Endodermal cell (in vitro differentiated cells): Measurements from ENCODE around the gene PPP2R5B. TPM values are rescaled to one million over a fixed set of nuclear protein-coding genes. Genes with fewer than 3 reads are reported as not detected.

Experiments
- DNase-seq: peaks from one replicate; pipeline ENCODE4 v3.0.0-alpha.2; 2017
- H3K27ac ChIP-seq: 2 replicates; pipeline ENCODE4 v1.5.1; 2013; ENCODE audit warnings: mild to moderate bottlenecking, low read depth, low read length, moderate library complexity
- H3K27me3 ChIP-seq: 2 replicates; pipeline ENCODE4 v1.6.1; 2013; ENCODE audit warnings: mild to moderate bottlenecking, low read length, moderate library complexity; ENCODE audit not compliant: insufficient read depth, control insufficient read depth, poor library complexity, severe bottlenecking
- H3K36me3 ChIP-seq: 2 replicates; pipeline ENCODE4 v1.7.0; 2013; ENCODE audit warnings: mild to moderate bottlenecking, low read length, moderate library complexity; ENCODE audit not compliant: control insufficient read depth, insufficient read depth
- H3K4me1 ChIP-seq: one replicate; pipeline ENCODE4 v1.7.0; 2013; ENCODE audit warnings: low read length; ENCODE audit not compliant: control insufficient read depth, insufficient read depth
- H3K4me3 ChIP-seq: 2 replicates; pipeline ENCODE4 v1.5.1; 2013; ENCODE audit warnings: mild to moderate bottlenecking, low read length, moderate library complexity
- H3K9ac ChIP-seq: 2 replicates; pipeline ENCODE4 v1.6.1; 2013; ENCODE audit warnings: mild to moderate bottlenecking, low read length, moderate library complexity; ENCODE audit not compliant: poor library complexity, severe bottlenecking; ENCODE audit errors: extremely low read depth
- H3K9me3 ChIP-seq: 2 replicates; pipeline ENCODE4 v1.6.1; 2013; ENCODE audit warnings: mild to moderate bottlenecking, low read length, moderate library complexity; ENCODE audit not compliant: control insufficient read depth
- H3K27ac Mint-ChIP-seq: 2 replicates; pipeline ENCODE4 v1.8.0; 2020; ENCODE audit warnings: mixed read lengths
- H3K27me3 Mint-ChIP-seq: 2 replicates; pipeline ENCODE4 v1.8.0; 2021; ENCODE audit warnings: mild to moderate bottlenecking, mixed read lengths; ENCODE audit not compliant: insufficient read depth
- H3K36me3 Mint-ChIP-seq: 2 replicates; pipeline ENCODE4 v1.8.0; 2020; ENCODE audit warnings: low read depth, mixed read lengths
- H3K4me1 Mint-ChIP-seq: 2 replicates; pipeline ENCODE4 v1.8.0; 2020; ENCODE audit warnings: mixed read lengths
- H3K4me3 Mint-ChIP-seq: 2 replicates; pipeline ENCODE4 v1.8.0; 2020; ENCODE audit warnings: mild to moderate bottlenecking, moderate library complexity, mixed read lengths
- H3K9me3 Mint-ChIP-seq: 2 replicates; pipeline ENCODE4 v1.8.0; 2020; ENCODE audit warnings: mild to moderate bottlenecking, mixed read lengths
- WGBS, 2 experiments: methylation state at CpG; one replicate each; pipeline versions ENCODE4 v1.1.5 to v1.1.7; 2013; ENCODE audit warnings: missing lambda C conversion rate in 2 of 2, mixed read lengths in 1 of 2; ENCODE audit not compliant: insufficient coverage in 1 of 2, insufficient read length in 1 of 2; 5-methylcytosine and 5-hydroxymethylcytosine counted together
- total RNA-seq, 2 donors: library from RNA; stranded (reverse); fragmentation: NEBNext Ultra II Directional in 1 of 2; extraction: Animal tissue kit (Norgen Biotek cat#: 25700) in 1 of 2; gene quantifications; 2 replicates in 1 of 2; 3 replicates in 1 of 2; pipeline ENCODE4 v1.2.1, GENCODE V29; 2021
- TF ChIP-seq, protein P1 (sequence below): fragments of 200-600 bp; sonication (generic); conservative IDR thresholded peaks from 2 replicates; pipeline ENCODE4 v1.5.0; 2021; ENCODE audit warnings: antibody characterized with exemption, mild to moderate bottlenecking

The PPP2R5B gene
- total RNA-seq, 2 donors from 2014 or later = 2.8 to 3.3 TPM

DNA sequence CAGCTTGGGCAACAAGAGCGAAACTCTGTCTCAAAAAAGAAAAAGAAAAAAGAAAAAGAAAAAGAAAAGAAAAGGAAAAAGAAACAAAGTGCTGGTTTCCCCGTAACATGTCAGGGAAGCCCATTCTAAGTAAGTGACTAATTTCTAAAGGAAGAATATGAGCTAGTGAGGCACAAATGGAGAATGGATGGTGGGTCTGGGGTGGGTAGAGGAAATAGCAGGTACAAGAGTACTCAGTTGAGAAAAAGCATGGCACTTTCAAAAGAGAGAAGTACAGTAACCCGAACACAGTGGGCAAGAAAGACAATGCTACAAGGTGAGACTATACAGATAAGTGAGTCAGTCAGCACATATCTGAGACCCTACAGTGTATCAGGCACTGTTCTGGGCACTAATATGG, 42.9 kb downstream of the PPP2R5B start:
- Histone ChIP-seq H3K4me1 (no peaks in the 10 kb centered on the region), H3K9me3 (no peaks in the 10 kb centered on the region), H3K9ac (no peak overlapping the region), H3K27ac (no peak overlapping the region), H3K27me3 (no peaks in the 10 kb centered on the region), H3K36me3 (no peaks in the 10 kb centered on the region), H3K4me3 (no peak overlapping the region)
- TF ChIP-seq, protein P1, sequence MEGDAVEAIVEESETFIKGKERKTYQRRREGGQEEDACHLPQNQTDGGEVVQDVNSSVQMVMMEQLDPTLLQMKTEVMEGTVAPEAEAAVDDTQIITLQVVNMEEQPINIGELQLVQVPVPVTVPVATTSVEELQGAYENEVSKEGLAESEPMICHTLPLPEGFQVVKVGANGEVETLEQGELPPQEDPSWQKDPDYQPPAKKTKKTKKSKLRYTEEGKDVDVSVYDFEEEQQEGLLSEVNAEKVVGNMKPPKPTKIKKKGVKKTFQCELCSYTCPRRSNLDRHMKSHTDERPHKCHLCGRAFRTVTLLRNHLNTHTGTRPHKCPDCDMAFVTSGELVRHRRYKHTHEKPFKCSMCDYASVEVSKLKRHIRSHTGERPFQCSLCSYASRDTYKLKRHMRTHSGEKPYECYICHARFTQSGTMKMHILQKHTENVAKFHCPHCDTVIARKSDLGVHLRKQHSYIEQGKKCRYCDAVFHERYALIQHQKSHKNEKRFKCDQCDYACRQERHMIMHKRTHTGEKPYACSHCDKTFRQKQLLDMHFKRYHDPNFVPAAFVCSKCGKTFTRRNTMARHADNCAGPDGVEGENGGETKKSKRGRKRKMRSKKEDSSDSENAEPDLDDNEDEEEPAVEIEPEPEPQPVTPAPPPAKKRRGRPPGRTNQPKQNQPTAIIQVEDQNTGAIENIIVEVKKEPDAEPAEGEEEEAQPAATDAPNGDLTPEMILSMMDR = no peak
- Mint-ChIP-seq H3K4me1 (no peaks in the 10 kb centered on the region), H3K27ac (no peak overlapping the region), H3K9me3 (peaks cover 5% of the 10 kb centered on the region), H3K36me3 (no peaks in the 10 kb centered on the region), H3K4me3 (no peak overlapping the region), H3K27me3 (peaks cover 31% of the 10 kb centered on the region)
- no peak for DNase-seq
- WGBS, 2 experiments = 94 to 95% methylated on average over 3 of the region's 3 CpGs

DNA sequence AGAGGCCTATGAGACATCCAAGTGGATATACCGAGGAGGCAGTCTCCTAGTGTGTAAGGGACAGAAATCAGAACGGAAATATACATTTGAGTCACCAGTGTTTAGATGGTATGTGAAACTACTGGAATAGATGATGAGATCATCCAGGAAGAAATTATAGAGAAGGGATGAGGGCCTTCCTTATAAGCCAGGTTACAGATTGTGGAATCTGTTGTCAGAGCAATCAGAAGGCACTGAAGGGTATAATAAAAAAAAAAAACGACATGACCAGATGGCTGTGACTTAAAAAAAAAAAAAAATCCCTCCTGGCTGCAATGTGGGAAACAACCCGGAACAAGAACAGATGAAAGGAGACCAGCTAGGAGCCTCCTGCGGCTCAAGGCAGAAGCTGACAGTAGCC, 44.7 kb downstream of the PPP2R5B start:
- Histone ChIP-seq H3K36me3 (no peaks in the 10 kb centered on the region), H3K27me3 (no peaks in the 10 kb centered on the region), H3K4me1 (no peaks in the 10 kb centered on the region), H3K9me3 (no peaks in the 10 kb centered on the region), H3K9ac (no peak overlapping the region), H3K27ac (no peak overlapping the region), H3K4me3 (no peak overlapping the region)
- Mint-ChIP-seq H3K9me3 (peaks cover 7% of the 10 kb centered on the region), H3K27me3 (peaks cover 43% of the 10 kb centered on the region), H3K4me1 (no peaks in the 10 kb centered on the region), H3K4me3 (no peak overlapping the region), H3K36me3 (no peaks in the 10 kb centered on the region), H3K27ac (no peak overlapping the region)
- 76 to 77% methylated on average over 5 of the region's 5 CpGs for WGBS, 2 experiments
- DNase-seq = no peak
- TF ChIP-seq, protein P1 = no peak

DNA sequence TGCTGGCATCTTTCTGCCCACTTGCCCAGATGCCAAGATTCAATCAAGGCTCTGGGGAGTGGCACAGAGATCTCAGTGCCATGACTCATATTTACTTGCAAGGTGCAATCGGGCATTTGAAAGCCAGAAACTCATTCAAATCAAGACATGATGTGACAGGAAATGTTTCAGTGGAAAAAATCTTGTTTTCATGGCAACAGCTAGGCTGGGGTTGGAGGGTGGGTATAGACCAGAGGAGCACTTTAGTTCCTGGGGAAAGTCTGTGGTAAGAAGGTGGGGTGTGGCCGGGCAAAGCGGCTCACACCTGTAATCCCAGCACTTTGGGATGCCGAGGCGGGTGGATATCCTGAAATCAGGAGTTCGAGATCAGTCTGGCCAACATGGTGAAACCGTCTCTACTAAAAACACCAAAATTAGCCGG, 46.3 kb downstream of the PPP2R5B start:
- no peak for DNase-seq
- Mint-ChIP-seq H3K36me3 (no peaks in the 10 kb centered on the region), H3K27ac (no peak overlapping the region), H3K4me3 (no peak overlapping the region), H3K4me1 (no peaks in the 10 kb centered on the region), H3K27me3 (peaks cover 47% of the 10 kb centered on the region), H3K9me3 (peaks cover 7% of the 10 kb centered on the region)
- TF ChIP-seq, protein P1 = no peak
- Histone ChIP-seq H3K9me3 (no peaks in the 10 kb centered on the region), H3K4me1 (no peaks in the 10 kb centered on the region), H3K36me3 (no peaks in the 10 kb centered on the region), H3K27me3 (no peaks in the 10 kb centered on the region), H3K4me3 (no peak overlapping the region), H3K27ac (no peak overlapping the region), H3K9ac (no peak overlapping the region)
- WGBS, 2 experiments = 90 to 96% methylated on average over 7 to 8 of the region's 8 CpGs
